IMR-90 (cell line): Measurements from ENCODE around the gene CEACAM16. TPM values are rescaled to one million over a fixed set of nuclear protein-coding genes. Genes with fewer than 3 reads are reported as not detected.

ENCODE experiments used
- ATAC-seq: fragments of 200-7000 bp; cut with Tn5 transposase; 2 replicates; pipeline ENCODE4 v1.9.1; 2020; ENCODE audit warnings: low read depth, mild to moderate bottlenecking, moderate library complexity
- BruUV-seq: library from RNA; stranded (reverse); fragments of 400-500 nt; replicated peaks from 2 replicates; lab custom pipeline; 2021; lab: Mats Ljungman, UMichigan
- CTCF ChIA-PET: fragments of 300-600 bp; formaldehyde crosslinking; extraction: SDS; loops from one replicate; lab custom pipeline; 2021; ENCODE audit warnings: antibody characterized with exemption; lab: Yijun Ruan, JAX
- POLR2A ChIA-PET: fragments of 300-600 bp; sonication (Branson Sonifier 250); formaldehyde crosslinking; loops from one replicate; lab custom pipeline; 2022; ENCODE audit warnings: antibody characterized with exemption; ENCODE audit not compliant: unreplicated experiment; lab: Charles Lee
- DNase-seq: peaks from one replicate; pipeline ENCODE4 v3.0.0; 2013
- H2AFZ ChIP-seq: replicated peaks from 2 replicates; pipeline ENCODE3; 2013; ENCODE audit warnings: low read length, mild to moderate bottlenecking; ENCODE audit not compliant: poor library complexity
- H2AK5ac ChIP-seq: 2 replicates; pipeline ENCODE4 v1.6.1; 2013; ENCODE audit warnings: low read depth, low read length, inconsistent platforms
- H2AK9ac ChIP-seq: replicated peaks from 2 replicates; pipeline ENCODE3; 2013; ENCODE audit warnings: mild to moderate bottlenecking, low read depth, low read length, moderate library complexity; ENCODE audit not compliant: poor library complexity
- H2BK120ac ChIP-seq: 2 replicates; pipeline ENCODE4 v1.6.1; 2013; ENCODE audit warnings: low read depth, low read length, inconsistent platforms
- H2BK15ac ChIP-seq: 3 replicates; pipeline ENCODE4 v1.6.1; 2013; ENCODE audit warnings: low read depth, low read length, inconsistent platforms
- H2BK20ac ChIP-seq: 2 replicates; pipeline ENCODE4 v1.6.1; 2013; ENCODE audit warnings: low read depth, mild to moderate bottlenecking, inconsistent platforms, low read length, moderate library complexity
- H2BK5ac ChIP-seq: 2 replicates; pipeline ENCODE4 v1.6.1; 2013; ENCODE audit warnings: mild to moderate bottlenecking, low read depth, low read length, inconsistent platforms; ENCODE audit not compliant: poor library complexity, severe bottlenecking
- H3K14ac ChIP-seq: replicated peaks from 2 replicates; pipeline ENCODE4 v1.6.1; 2013; ENCODE audit warnings: low read depth, low read length, inconsistent platforms
- H3K18ac ChIP-seq: 2 replicates; pipeline ENCODE4 v1.6.1; 2013; ENCODE audit warnings: low read depth, low read length, control low read depth
- H3K23ac ChIP-seq: 2 replicates; pipeline ENCODE4 v1.6.1; 2013; ENCODE audit warnings: low read depth, low read length, inconsistent platforms
- H3K27ac ChIP-seq: 2 replicates; pipeline ENCODE4 v1.5.1; 2013; ENCODE audit warnings: mild to moderate bottlenecking, control low read depth, low read length; ENCODE audit not compliant: insufficient read depth
- H3K27me3 ChIP-seq: 2 replicates; pipeline ENCODE4 v1.6.1; 2013; ENCODE audit warnings: low read length; ENCODE audit not compliant: control insufficient read depth, insufficient read depth
- H3K36me3 ChIP-seq: 2 replicates; pipeline ENCODE4 v1.6.1; 2013; ENCODE audit warnings: low read length, mixed read lengths; ENCODE audit not compliant: control insufficient read depth, insufficient read depth
- H3K4ac ChIP-seq: 2 replicates; pipeline ENCODE4 v1.6.1; 2013; ENCODE audit warnings: low read depth, low read length, inconsistent platforms
- H3K4me1 ChIP-seq: 2 replicates; pipeline ENCODE4 v1.6.1; 2013; ENCODE audit warnings: low read length, mixed read lengths; ENCODE audit not compliant: control insufficient read depth, insufficient read depth
- H3K4me2 ChIP-seq: 2 replicates; pipeline ENCODE4 v1.6.1; 2013; ENCODE audit warnings: low read depth, mild to moderate bottlenecking, control low read depth, low read length, moderate library complexity
- H3K4me3 ChIP-seq: 2 replicates; pipeline ENCODE4 v1.5.1; 2013; ENCODE audit warnings: low read depth, mild to moderate bottlenecking, control low read depth, low read length, moderate library complexity; ENCODE audit not compliant: insufficient read depth
- H3K56ac ChIP-seq: 2 replicates; pipeline ENCODE4 v1.6.1; 2013; ENCODE audit warnings: low read length, inconsistent platforms; ENCODE audit not compliant: insufficient read depth; ENCODE audit errors: extremely low read depth
- H3K79me1 ChIP-seq, 2 experiments: 2 replicates each; pipeline ENCODE4 v1.6.1; 2013; ENCODE audit warnings: low read length in 2 of 2, inconsistent platforms in 1 of 2, low read depth in 1 of 2
- H3K9ac ChIP-seq: 2 replicates; pipeline ENCODE4 v1.6.1; 2013; ENCODE audit warnings: low read depth, low read length, control low read depth
- H3K9me1 ChIP-seq: 2 replicates; pipeline ENCODE4 v1.6.1; 2013; ENCODE audit warnings: low read length, inconsistent platforms; ENCODE audit not compliant: insufficient read depth
- H3K9me3 ChIP-seq: 2 replicates; pipeline ENCODE4 v1.6.1; 2013; ENCODE audit warnings: low read length; ENCODE audit not compliant: control insufficient read depth, insufficient read depth
- H4K20me1 ChIP-seq: 2 replicates; pipeline ENCODE4 v1.6.1; 2013; ENCODE audit warnings: low read length, inconsistent platforms; ENCODE audit not compliant: insufficient read depth
- H4K5ac ChIP-seq: 2 replicates; pipeline ENCODE4 v1.6.1; 2013; ENCODE audit warnings: mild to moderate bottlenecking, low read depth, low read length, control low read depth
- H4K8ac ChIP-seq, 2 experiments: 2 replicates each; pipeline ENCODE4 v1.6.1; 2013; ENCODE audit warnings: low read depth in 2 of 2, low read length in 2 of 2, control low read depth in 1 of 2, inconsistent platforms in 1 of 2
- H4K91ac ChIP-seq: 2 replicates; pipeline ENCODE4 v1.6.1; 2013; ENCODE audit warnings: low read depth, low read length, inconsistent platforms; ENCODE audit not compliant: insufficient read depth
- CEBPB ChIP-seq: IDR thresholded peaks from 2 replicates; pipeline ENCODE4 v1.6.1; 2012; ENCODE audit warnings: low read depth, low read length, improper control_type of control experiment
- CHD1 ChIP-seq: IDR thresholded peaks from 2 replicates; pipeline ENCODE4 v1.6.1; 2012; ENCODE audit warnings: low read depth, low read length, improper control_type of control experiment
- CTCF ChIP-seq: conservative IDR thresholded peaks from 2 replicates; pipeline ENCODE4 v1.5.1; 2012; ENCODE audit warnings: mild to moderate bottlenecking, low read depth, low read length, improper control_type of control experiment
- ELK1 ChIP-seq: fragments of 150-350 bp; IDR thresholded peaks from 2 replicates; pipeline ENCODE4 v1.6.1; 2016; ENCODE audit warnings: low read depth, mild to moderate bottlenecking, low read length, moderate library complexity, borderline replicate concordance
- FOS ChIP-seq: fragments of 150-350 bp; IDR thresholded peaks from 2 replicates; pipeline ENCODE4 v1.6.1; 2016; ENCODE audit warnings: low read depth, low read length
- MAFK ChIP-seq: IDR thresholded peaks from 2 replicates; pipeline ENCODE4 v1.6.1; 2012; ENCODE audit warnings: low read depth, low read length, improper control_type of control experiment
- MAZ ChIP-seq: IDR thresholded peaks from 2 replicates; pipeline ENCODE4 v1.6.1; 2012; ENCODE audit warnings: low read depth, mild to moderate bottlenecking, low read length, improper control_type of control experiment, moderate library complexity, borderline replicate concordance
- MXI1 ChIP-seq: IDR thresholded peaks from 2 replicates; pipeline ENCODE4 v1.6.1; 2012; ENCODE audit warnings: low read depth, mild to moderate bottlenecking, low read length, moderate library complexity, borderline replicate concordance
- NFE2L2 ChIP-seq: fragments of 150-350 bp; IDR thresholded peaks from 2 replicates; pipeline ENCODE4 v1.6.1; 2016; ENCODE audit warnings: low read depth, mild to moderate bottlenecking, low read length
- POLR2A ChIP-seq: IDR thresholded peaks from 2 replicates; pipeline ENCODE4 v1.6.1; 2012; ENCODE audit warnings: mild to moderate bottlenecking, low read depth, low read length
- RFX5 ChIP-seq: IDR thresholded peaks from 2 replicates; pipeline ENCODE4 v1.8.0; 2012; ENCODE audit warnings: low read depth, mild to moderate bottlenecking, low read length, moderate library complexity
- SMC3 ChIP-seq: fragments of 150-350 bp; IDR thresholded peaks from 2 replicates; pipeline ENCODE4 v1.6.1; 2016; ENCODE audit warnings: low read depth, mild to moderate bottlenecking, antibody characterized with exemption, low read length, moderate library complexity
- WGBS, 2 experiments: methylation state at CpG; one replicate each; pipeline versions ENCODE4 v1.1.5 to v1.1.7; 2013; ENCODE audit warnings: missing lambda C conversion rate in 2 of 2; ENCODE audit not compliant: insufficient read length in 1 of 2; ENCODE audit errors: extremely low coverage in 2 of 2; 5-methylcytosine and 5-hydroxymethylcytosine counted together
- dilution Hi-C: fragments of 300-500 bp; cut with HindIII; formaldehyde crosslinking; loops from one replicate; pipeline ENCODE4 v1.14.3; 2018; ENCODE audit warnings: low sequenced_read_pairs; ENCODE audit not compliant: unreplicated experiment
- in situ Hi-C: fragments of 300-500 bp; cut with MboI; formaldehyde crosslinking; loops from 3 replicates; pipeline ENCODE4 v1.14.3; 2019; ENCODE audit warnings: low sequenced_read_pairs, inconsistent platforms, mixed read lengths
- intact Hi-C: fragments of 100-400 bp; cut with micrococcal nuclease; formaldehyde crosslinking; loops from 2 replicates; pipeline ENCODE4 v1.10.0; 2022
- polyA plus RNA-seq, 3 experiments: library from polyadenylated mRNA; depleted of rRNA; stranded (reverse); fragments of >200 nt; gene quantifications; 2 replicates each; pipeline ENCODE4 v1.2.3, GENCODE V29; 2012; ENCODE audit warnings: low replicate concordance in 1 of 3
- total RNA-seq: library from RNA; depleted of rRNA; stranded (reverse); fragments of >200 nt; gene quantifications from 2 replicates; pipeline ENCODE4 v1.2.3, GENCODE V29; 2012

Gene CEACAM16
- total and polyA plus RNA-seq, 2 of the 4 experiments (the other 2 are of a cell fraction): not detected

GRCh38 chr19:44700547-44700946 lies 1.6 kb downstream of the CEACAM16 start:
- POLR2A ChIA-PET: no interaction called here
- TF ChIP-seq MXI1 (no peak), FOS (no peak), MAFK (no peak), RFX5 (no peak), POLR2A (no peak), MAZ (no peak), CHD1 (no peak), CTCF (no peak), ELK1 (no peak), CEBPB (no peak), NFE2L2 (no peak), SMC3 (no peak)
- H2AK5ac ChIP-seq: no peak overlapping the region
- H2BK15ac ChIP-seq: no peak overlapping the region
- no peak overlapping the region for H4K91ac ChIP-seq
- no peak overlapping the region for H3K4ac ChIP-seq
- H3K79me1 ChIP-seq: no peaks in the 10 kb centered on the region
- no peak overlapping the region for H3K18ac ChIP-seq
- no peak overlapping the region for H4K8ac ChIP-seq
- no peak overlapping the region for H2AFZ ChIP-seq
- WGBS, 2 experiments: 100% methylated on average over 2 of the region's 5 CpGs; no CpG with 5 or more reads in 1 of the 2 experiments
- no peak overlapping the region for H2AK9ac ChIP-seq
- no peak overlapping the region for H3K14ac ChIP-seq
- intact Hi-C loops (no loop called here), in situ Hi-C loops (no loop called here), dilution Hi-C loops (no loop called here)
- no peaks in the 10 kb centered on the region for H4K20me1 ChIP-seq
- no peak overlapping the region for H3K23ac ChIP-seq
- ATAC-seq (no peak), DNase-seq (no peak)
- H3K56ac ChIP-seq: no peak overlapping the region
- H3K9me1 ChIP-seq: no peaks in the 10 kb centered on the region
- CTCF ChIA-PET: no interaction called here
- no TSS peak for BruUV-seq
- H3K36me3 ChIP-seq: no peaks in the 10 kb centered on the region
- H3K9me3 ChIP-seq: no peaks in the 10 kb centered on the region
- no peak overlapping the region for H2BK120ac ChIP-seq
- H3K27me3 ChIP-seq: peaks cover 4% of the 10 kb centered on the region
- no peak overlapping the region for H4K5ac ChIP-seq
- H2BK20ac ChIP-seq: no peak overlapping the region
- H2BK5ac ChIP-seq: no peak overlapping the region
- no peak overlapping the region for H3K27ac ChIP-seq
- no peak overlapping the region for H3K9ac ChIP-seq
- H3K4me1 ChIP-seq: no peaks in the 10 kb centered on the region
- H3K4me3 ChIP-seq: no peak overlapping the region
- no peak overlapping the region for H3K4me2 ChIP-seq
